GM19099 (cell line): ENCODE results near the gene ZNF732.

ENCODE experiments used
- POLR2A ChIP-seq: IDR thresholded peaks from 3 replicates; pipeline ENCODE4 v1.6.1; 2011; ENCODE audit warnings: low read depth; ENCODE audit not compliant: insufficient read length; ENCODE audit errors: extremely low read depth

ZNF732 gene

DNA sequence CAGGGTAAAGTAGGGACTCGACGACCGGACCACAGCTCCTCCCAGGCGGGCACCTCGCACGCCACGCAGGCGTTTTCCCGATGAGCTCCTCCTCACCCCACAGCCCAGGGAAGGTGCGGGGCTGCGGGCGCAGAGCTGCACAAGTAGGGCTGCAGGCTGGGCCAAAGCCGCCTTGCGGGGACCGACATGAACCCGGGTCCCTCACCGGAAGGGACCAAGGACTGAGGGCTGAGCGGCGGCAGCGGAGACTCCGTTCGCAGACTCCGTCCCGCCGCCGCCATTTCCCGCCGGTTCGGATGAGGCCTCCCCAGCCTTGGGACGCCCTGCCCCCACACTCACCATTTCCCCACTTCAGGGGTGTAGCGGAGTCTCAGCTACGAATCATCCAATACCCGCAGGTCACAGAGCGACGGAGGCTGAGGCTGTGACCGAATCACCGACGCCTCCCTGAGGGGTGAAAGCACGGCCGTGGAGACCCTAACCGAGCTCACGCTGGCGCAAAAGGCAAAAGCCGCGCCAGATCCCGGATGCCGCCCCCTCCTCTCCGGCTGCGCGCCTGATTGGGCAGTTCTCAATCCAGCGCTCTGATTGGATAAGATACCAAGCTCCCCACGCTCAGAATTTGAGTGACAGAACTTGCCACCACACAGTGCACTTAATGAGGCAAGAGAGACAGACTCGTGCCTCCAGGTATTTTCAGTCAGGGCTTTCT, at the start of gene ZNF732:
ZNF732 (minus strand) TSS at position 506 of the 712 bp plus-strand sequence; CDS start at position 342, 164 bp downstream.
- TF ChIP-seq POLR2A: no peak

DNA sequence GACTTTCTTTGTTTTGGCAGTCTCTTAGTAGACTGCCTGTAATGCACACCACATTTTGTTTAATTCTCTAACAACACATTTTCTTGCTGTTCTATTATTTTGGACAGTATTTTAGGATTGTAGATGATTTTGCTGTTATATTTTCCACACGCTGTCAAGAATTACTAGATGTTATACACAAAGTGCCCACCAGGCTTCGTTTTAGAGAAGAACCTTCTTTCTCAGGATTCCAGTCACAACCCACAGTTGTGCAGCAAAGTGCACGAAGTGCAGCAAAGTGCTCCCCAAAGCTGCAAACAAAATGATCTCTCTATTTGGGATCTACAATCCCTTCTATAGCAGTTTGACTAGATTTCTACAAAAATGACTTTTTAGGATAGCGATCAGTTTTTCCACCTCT, 34.7 kb upstream of the ZNF732 start:
- no peak for TF ChIP-seq POLR2A

DNA sequence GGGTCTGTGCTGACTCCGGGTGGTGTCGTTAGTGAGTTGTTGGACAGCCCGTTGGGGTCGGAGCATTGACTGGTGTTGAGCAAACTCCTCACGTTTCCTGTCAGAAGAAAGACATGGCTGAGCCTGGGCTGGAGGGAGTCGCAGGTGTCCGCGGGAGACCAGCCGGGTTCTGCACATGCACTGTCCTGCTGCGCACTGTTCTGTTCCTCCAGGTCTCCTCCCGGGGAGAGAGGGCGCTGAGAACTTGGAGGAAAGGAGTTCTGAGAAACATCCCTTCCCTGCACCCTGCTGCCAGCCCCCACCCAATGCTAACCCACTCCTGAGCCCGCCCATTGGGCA, 33.5 kb upstream of the ZNF732 start:
- TF ChIP-seq POLR2A: no peak

- no peak for TF ChIP-seq POLR2A
Observed at GRCh38 chr4:337932-338758, 32.9 kb upstream of the ZNF732 start.

DNA sequence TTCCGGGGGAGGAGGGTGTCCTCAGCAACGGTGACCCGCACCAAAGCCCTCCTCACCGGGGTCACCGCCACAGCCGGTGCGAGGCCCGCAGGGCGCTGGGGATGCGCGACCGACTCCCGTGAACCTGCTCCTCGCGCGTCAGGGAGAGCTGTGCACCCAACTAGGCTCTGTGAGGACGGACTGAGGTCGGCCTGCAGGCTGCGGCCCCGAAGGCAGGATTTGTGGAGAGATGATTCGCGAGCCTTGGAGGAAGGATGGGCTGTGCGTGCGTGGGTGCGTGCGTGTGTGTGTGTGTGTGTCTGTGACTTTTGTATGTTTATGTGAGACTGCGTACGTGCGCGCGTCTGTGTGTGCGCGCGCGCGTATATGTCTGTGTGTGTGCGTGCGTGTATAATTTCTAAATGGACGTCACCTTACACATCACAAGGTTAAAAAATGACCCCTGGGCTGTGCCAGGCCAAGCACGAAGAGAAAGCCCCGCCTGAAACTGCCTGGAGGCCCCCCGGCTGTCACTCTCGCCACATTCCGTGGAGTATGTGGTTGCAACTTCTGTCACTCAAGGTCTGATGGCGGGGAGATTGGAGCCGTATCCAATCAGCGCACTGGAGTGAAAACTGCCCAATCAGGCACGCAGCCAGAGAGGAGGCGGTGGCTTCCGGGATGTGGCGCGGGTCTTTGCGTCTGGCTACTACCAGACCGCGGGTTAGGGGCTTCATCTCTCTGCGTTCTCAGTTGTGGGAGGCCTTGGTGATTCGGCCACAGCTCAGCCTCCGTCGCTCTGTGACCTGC, 32.1 kb upstream of the ZNF732 start, which contains the start of gene ZNF141:
ZNF141 (plus strand) TSS at position 672 of the 789 bp plus-strand sequence. CDS start 170 bp downstream, outside the sequence.
- peak; percentile 68 for TF ChIP-seq POLR2A

DNA sequence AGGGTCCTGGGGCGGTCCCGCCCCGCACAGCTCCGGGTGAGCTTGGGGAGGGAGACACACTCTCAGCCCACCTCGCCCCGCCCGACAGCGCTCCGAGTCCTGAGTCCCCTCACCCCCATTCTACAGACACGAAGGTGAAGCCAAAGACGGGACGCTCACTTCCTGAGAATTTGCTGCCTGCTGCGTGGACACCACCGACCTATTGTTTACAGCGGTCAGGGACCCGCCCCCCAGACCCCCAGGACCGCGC, 31.5 kb upstream of the ZNF732 start:
- no peak for TF ChIP-seq POLR2A

GRCh38 chr4:336099-336892, 31.0 kb upstream of the ZNF732 start:
- no peak for TF ChIP-seq POLR2A

GRCh38 chr4:335515-335914, 30.2 kb upstream of the ZNF732 start:
- no peak for TF ChIP-seq POLR2A

GRCh38 chr4:328729-329128, 23.5 kb upstream of the ZNF732 start:
- no peak for TF ChIP-seq POLR2A

GRCh38 chr4:314296-314903, 9.1 kb upstream of the ZNF732 start:
- no peak for TF ChIP-seq POLR2A

- no peak for TF ChIP-seq POLR2A
Observed at GRCh38 chr4:309807-310206, 4.5 kb upstream of the ZNF732 start.

- no peak for TF ChIP-seq POLR2A
Observed at GRCh38 chr4:306551-306961, 1.3 kb upstream of the ZNF732 start.

DNA sequence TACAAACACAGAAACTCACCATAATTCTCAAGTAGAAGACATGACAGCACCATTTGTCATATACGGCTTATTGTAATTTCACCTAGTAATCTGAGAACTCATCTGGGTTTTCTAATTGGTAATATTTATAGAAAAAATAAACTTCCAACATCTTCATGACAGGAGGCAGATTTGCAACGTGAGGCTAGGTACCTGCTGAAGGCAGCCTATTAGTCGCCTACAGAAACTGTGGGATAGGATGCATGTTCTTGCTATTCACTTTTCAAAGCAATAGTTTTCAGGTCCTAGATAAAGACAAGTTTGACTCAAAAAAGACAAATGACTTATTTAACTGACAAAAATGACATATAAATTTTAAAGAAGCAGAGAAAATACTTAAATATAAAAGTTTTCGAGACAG, 2.9 kb downstream of the ZNF732 start:
- no peak for TF ChIP-seq POLR2A

- no peak for TF ChIP-seq POLR2A
Observed at GRCh38 chr4:294732-295131, 10.5 kb downstream of the ZNF732 start.
